HG03571 (cell line): ENCODE measurements around the gene ACP7.
"Not testable (repeated sequence)": the region's sequence is repeated elsewhere in the genome, so short reads cannot be mapped to it uniquely, and the experiment has no call there.

ENCODE experiments used
- ATAC-seq: cut with Tn5 transposase; IDR thresholded peaks from one replicate; pipeline ENCODE4 v1.9.1; 2021; ENCODE audit not compliant: unreplicated experiment

ACP7 gene

GRCh38 chr19:39130337-39131254, 46.4 kb downstream of the ACP7 start:
- ATAC-seq, result no peak

- ATAC-seq, result no peak
These were observed 47.1 kb downstream of the ACP7 start for GRCh38 chr19:39131255-39131755.

GRCh38 chr19:39132344-39132969, 48.3 kb downstream of the ACP7 start:
- no peak for ATAC-seq

GRCh38 chr19:39133431-39134270, 49.5 kb downstream of the ACP7 start:
- ATAC-seq, result no peak

- ATAC-seq, result no peak
These were observed 51.5 kb downstream of the ACP7 start for GRCh38 chr19:39135701-39136100.

GRCh38 chr19:39136225-39136940, 52.2 kb downstream of the ACP7 start:
- ATAC-seq, result no peak

- no peak for ATAC-seq
These were observed 53.0 kb downstream of the ACP7 start for GRCh38 chr19:39137131-39137530.

- no peak for ATAC-seq
These were observed 54.3 kb downstream of the ACP7 start for GRCh38 chr19:39138221-39139211.

GRCh38 chr19:39139305-39139874, 55.2 kb downstream of the ACP7 start:
- no peak for ATAC-seq

- ATAC-seq, result no peak
These were observed 55.8 kb downstream of the ACP7 start for GRCh38 chr19:39139971-39140453.

GRCh38 chr19:39140594-39140993, 56.4 kb downstream of the ACP7 start:
- no peak for ATAC-seq

GRCh38 chr19:39141929-39142328, 57.8 kb downstream of the ACP7 start:
- no peak for ATAC-seq

- ATAC-seq, result no peak
These were observed 58.5 kb downstream of the ACP7 start for GRCh38 chr19:39142630-39143029.

GRCh38 chr19:39143757-39144289, 59.7 kb downstream of the ACP7 start:
- not testable (repeated sequence) for ATAC-seq

- ATAC-seq, result no peak
These were observed 60.3 kb downstream of the ACP7 start for GRCh38 chr19:39144290-39145071.

- no peak for ATAC-seq
These were observed 61.2 kb downstream of the ACP7 start for GRCh38 chr19:39145180-39145953.

- ATAC-seq, result no peak
These were observed 61.9 kb downstream of the ACP7 start for GRCh38 chr19:39146091-39146490.
